A549 (cell line): ENCODE measurements around the gene KCNQ2. TPM values are rescaled to one million over a fixed set of nuclear protein-coding genes. Genes with fewer than 3 reads are reported as not detected.

Experiments
- ATAC-seq, 2 experiments: fragments of 200-7000 bp in 1 of 2; fragments of >200 bp in 1 of 2; cut with Nextera tagmentation in 1 of 2; cut with Tn5 transposase in 1 of 2; 3 replicates each; pipeline versions ENCODE4 v1.8.0 to v1.9.1; 2018 to 2020; ENCODE audit warnings: mild to moderate bottlenecking in 1 of 2, moderate library complexity in 1 of 2
- CTCF ChIA-PET: fragments of 300-600 bp; sonication (Branson Sonifier 250); formaldehyde crosslinking; extraction: SDS; loops from one replicate; lab custom pipeline; 2021; ENCODE audit warnings: antibody characterized with exemption, inconsistent platforms; lab: Yijun Ruan, JAX
- POLR2A ChIA-PET: fragments of 350-600 bp; formaldehyde crosslinking; extraction: SDS; loops from one replicate; lab custom pipeline; 2021; ENCODE audit warnings: antibody characterized with exemption, inconsistent platforms; lab: Yijun Ruan, JAX
- DNase-seq, 2 experiments: peaks; one replicate each; pipeline versions ENCODE4 v3.0.0 to v3.0.0-alpha.2; 2011 to 2016; ENCODE audit warnings: low read depth in 1 of 2, low spot score in 1 of 2
- FAIRE-seq: peaks from 2 replicates; lab custom pipeline; 2011; peaks lifted over from hg19 to GRCh38; lab: Jason Lieb, UNC
- H3K27ac ChIP-seq, 2 experiments: fragments of >200 bp; sonication (Bioruptor Twin); formaldehyde crosslinking; 3 replicates each; pipeline ENCODE4 v1.5.1; 2016 to 2017
- H3K4me1 ChIP-seq: fragments of >200 bp; sonication (Bioruptor Twin); formaldehyde crosslinking; 3 replicates; pipeline ENCODE4 v1.6.1; 2016
- H3K4me2 ChIP-seq: fragments of >200 bp; sonication (Bioruptor Twin); formaldehyde crosslinking; 3 replicates; pipeline ENCODE4 v1.6.1; 2016
- H3K4me3 ChIP-seq: fragments of >200 bp; sonication (Bioruptor Twin); formaldehyde crosslinking; 3 replicates; pipeline ENCODE4 v1.5.1; 2016
- H3K9me3 ChIP-seq: fragments of >200 bp; sonication (Bioruptor Twin); formaldehyde crosslinking; 3 replicates; pipeline ENCODE4 v1.6.1; 2016
- ATOH8 ChIP-seq: fragments of 250-450 bp; sonication (Bioruptor Pico); IDR thresholded peaks from 2 replicates; pipeline ENCODE4 v1.5.0; 2020; ENCODE audit warnings: low read depth, mild to moderate bottlenecking, moderate library complexity
- BHLHE40 ChIP-seq: IDR thresholded peaks from 2 replicates; pipeline ENCODE4 v1.6.1; 2012; ENCODE audit warnings: low read depth, low read length, inconsistent platforms
- CEBPB ChIP-seq, 2 experiments: fragments of >200 bp in 1 of 2; sonication (Bioruptor Twin) in 1 of 2; formaldehyde crosslinking in 1 of 2; IDR thresholded peaks; 2 replicates each; pipeline ENCODE4 v1.6.1; 2012 to 2016
- CHD4 ChIP-seq: fragments of 200-600 bp; sonication (generic); IDR thresholded peaks from 2 replicates; pipeline ENCODE4 v1.6.1; 2016; ENCODE audit warnings: antibody characterized with exemption, mild to moderate bottlenecking, borderline replicate concordance
- CTCF ChIP-seq: fragments of >200 bp; sonication (Bioruptor Twin); formaldehyde crosslinking; IDR thresholded peaks from 3 replicates; pipeline ENCODE4 v1.5.1; 2016
- EHMT2 ChIP-seq: fragments of 200-600 bp; sonication (generic); IDR thresholded peaks from 2 replicates; pipeline ENCODE4 v1.6.1; 2016; ENCODE audit warnings: antibody characterized with exemption, low read depth, mild to moderate bottlenecking, moderate library complexity
- EP300 ChIP-seq, 2 experiments: fragments of >200 bp; sonication (Bioruptor Twin); formaldehyde crosslinking; IDR thresholded peaks; 2 replicates in 1 of 2; 3 replicates in 1 of 2; pipeline ENCODE4 v1.6.1; 2016 to 2017
- FOXS1 ChIP-seq: fragments of 250-450 bp; sonication (Bioruptor Pico); IDR thresholded peaks from 2 replicates; pipeline ENCODE4 v1.5.0; 2020; ENCODE audit warnings: mild to moderate bottlenecking, moderate library complexity
- HDAC2 ChIP-seq: fragments of 200-600 bp; sonication (generic); IDR thresholded peaks from 2 replicates; pipeline ENCODE4 v1.6.1; 2016
- HES2 ChIP-seq: fragments of >200 bp; sonication (Bioruptor Twin); formaldehyde crosslinking; IDR thresholded peaks from 2 replicates; pipeline ENCODE4 v1.6.1; 2016
- KDM5A ChIP-seq: fragments of 200-600 bp; sonication (generic); IDR thresholded peaks from 2 replicates; pipeline ENCODE4 v1.6.1; 2016; ENCODE audit warnings: antibody characterized with exemption, mild to moderate bottlenecking
- MAX ChIP-seq: IDR thresholded peaks from 2 replicates; pipeline ENCODE4 v1.6.1; 2012
- MYC ChIP-seq: IDR thresholded peaks from 2 replicates; pipeline ENCODE4 v1.6.1; 2012; ENCODE audit warnings: mild to moderate bottlenecking, inconsistent platforms, low read length, improper control_type of control experiment, borderline replicate concordance
- NFE2L2 ChIP-seq: fragments of 150-350 bp; conservative IDR thresholded peaks from 2 replicates; pipeline ENCODE4 v1.6.1; 2014; ENCODE audit warnings: low read length
- RCOR1 ChIP-seq: fragments of 150-350 bp; IDR thresholded peaks from 2 replicates; pipeline ENCODE4 v1.6.1; 2014; ENCODE audit warnings: antibody characterized with exemption, low read length, low read depth
- RFX5 ChIP-seq: fragments of 450-650 bp; IDR thresholded peaks from 2 replicates; pipeline ENCODE4 v1.7.1; 2014; ENCODE audit warnings: antibody characterized with exemption, mild to moderate bottlenecking, moderate library complexity
- RNF2 ChIP-seq: fragments of 200-600 bp; sonication (generic); IDR thresholded peaks from 2 replicates; pipeline ENCODE4 v1.6.1; 2016; ENCODE audit warnings: low read depth, mild to moderate bottlenecking, antibody characterized with exemption, moderate library complexity, borderline replicate concordance
- ZFP36 ChIP-seq: fragments of 450-650 bp; IDR thresholded peaks from 2 replicates; pipeline ENCODE4 v1.6.1; 2014; ENCODE audit warnings: borderline replicate concordance; ENCODE audit not compliant: partially characterized antibody
- WGBS: methylation state at CpG from one replicate; pipeline ENCODE4 v1.1.6; 2017; ENCODE audit errors: missing lambda C conversion rate; 5-methylcytosine and 5-hydroxymethylcytosine counted together
- polyA plus RNA-seq, 4 experiments: library from polyadenylated mRNA; depleted of rRNA in 3 of 4; stranded (reverse); fragments of >200 nt; fragmentation: RNase III in 1 of 4; extraction: RNeasy Plus Mini Kit Qiagen cat#74134 plus additional on column Dnase treatment in 1 of 4; gene quantifications; 2 replicates in 3 of 4; 3 replicates in 1 of 4; pipeline ENCODE4 v1.2.3, GENCODE V29; 2011 to 2017

The KCNQ2 gene
- polyA plus RNA-seq, 2 of the 4 experiments (the other 2 are of a cell fraction) = 0.14 to 0.36 TPM

- TF ChIP-seq FOXS1 (CRISPR knock-in tag) (no peak), BHLHE40 (no peak), MAX (no peak), KDM5A (no peak), RCOR1 (no peak), RFX5 (no peak), RNF2 (no peak), ZFP36 (no peak)
- TF ChIP-seq, all 56 proteins: peak for 0
- no peak overlapping the region for H3K4me2 ChIP-seq
- ATAC-seq (no peak), FAIRE-seq (no peak), DNase-seq (no peak)
- H3K27ac ChIP-seq = no peak overlapping the region
- no peak overlapping the region for H3K4me3 ChIP-seq
- peaks cover 22% of the 10 kb centered on the region for H3K4me1 ChIP-seq
- ChIA-PET CTCF (interaction anchor here (0.9 to 2.1 kb wide), 6 partner anchors 9 to 271 kb away, joined by 3 to 6 read pairs (median 3); partner anchors contain the start of gene PPDPF), POLR2A (interaction anchor here (1.5 kb wide), 1 partner anchor 27 kb away, joined by 12 read pairs; the partner anchor contains the start of gene PPDPF)
- no peaks in the 10 kb centered on the region for H3K9me3 ChIP-seq
- WGBS = 91% methylated on average over 4 of the region's 7 CpGs
Observed at GRCh38 chr20:63494084-63494419, 21.6 kb upstream of the KCNQ2 start.

- WGBS = 67% methylated on average over 6 of the region's 13 CpGs
- no peak for TF ChIP-seq HDAC2
- ChIA-PET CTCF (interaction anchor here (0.8 to 2.1 kb wide), 6 partner anchors 9 to 270 kb away, joined by 3 to 6 read pairs (median 3); partner anchors contain the start of gene PPDPF), POLR2A (interaction anchor here (1.5 kb wide), 1 partner anchor 27 kb away, joined by 12 read pairs; the partner anchor contains the start of gene PPDPF)
- H3K4me3 ChIP-seq = no peak overlapping the region
- H3K9me3 ChIP-seq = no peaks in the 10 kb centered on the region
- FAIRE-seq (no peak), ATAC-seq (no peak), DNase-seq (no peak)
- H3K4me2 ChIP-seq = no peak overlapping the region
- H3K4me1 ChIP-seq = peaks cover 22% of the 10 kb centered on the region
- no peak overlapping the region for H3K27ac ChIP-seq
Observed at GRCh38 chr20:63493563-63494020, 21.1 kb upstream of the KCNQ2 start.

- FAIRE-seq (no peak), DNase-seq (no peak), ATAC-seq (no peak)
- peaks cover 19% of the 10 kb centered on the region for H3K4me1 ChIP-seq
- no peak overlapping the region for H3K27ac ChIP-seq
- ChIA-PET CTCF (interaction anchor here (0.8 to 2.1 kb wide), 4 partner anchors 10 to 72 kb away, joined by 3 to 6 read pairs (median 4); partner anchors contain the start of gene PPDPF), POLR2A (interaction anchor here (1.5 kb wide), 1 partner anchor 28 kb away, joined by 12 read pairs; the partner anchor contains the start of gene PPDPF)
- H3K4me3 ChIP-seq = no peak overlapping the region
- H3K9me3 ChIP-seq = no peaks in the 10 kb centered on the region
- H3K4me2 ChIP-seq = no peak overlapping the region
- 94% methylated on average over 14 of the region's 14 CpGs for WGBS
- TF ChIP-seq NFE2L2 (no peak), EHMT2 (no peak), MAX (no peak), ATOH8 (CRISPR knock-in tag) (no peak), CEBPB (IDR thresholded peaks at IDR 0.05) (no peak), ZFP36 (no peak), FOXS1 (CRISPR knock-in tag) (no peak), MYC (no peak), CTCF (no peak), CHD4 (no peak), HES2 (no peak), EP300 (IDR thresholded peaks at IDR 0.05) (no peak)
Observed at GRCh38 chr20:63492982-63493381, 20.5 kb upstream of the KCNQ2 start.
